Activated T-cell treated with anti-CD3 and anti-CD28 coated beads, Interleukin-2, amount 50 U/mL, for 72 hours (primary cell): ENCODE data around the gene EIF3L. TPM values are rescaled to one million over a fixed set of nuclear protein-coding genes. Genes with fewer than 3 reads are reported as not detected.

Source experiments
- ATAC-seq, 2 donors: fragments of 150-1000 bp; cut with Tn5 transposase; replicated peaks in 1 of 2; 2 replicates each; pipeline ENCODE4 v1.10.0; 2021; ENCODE audit warnings: moderate library complexity in 2 of 2, mild to moderate bottlenecking in 1 of 2
- DNase-seq, 2 donors: peaks; one replicate each; pipeline ENCODE4 v3.0.0; 2021 to 2022; ENCODE audit warnings: mixed read lengths in 1 of 2
- H3K27ac Mint-ChIP-seq: one replicate; pipeline ENCODE4 v1.8.0; 2022; ENCODE audit warnings: mild to moderate bottlenecking, moderate library complexity, mixed read lengths
- H3K27me3 Mint-ChIP-seq: one replicate; pipeline ENCODE4 v1.8.0; 2022; ENCODE audit warnings: low read depth, mixed read lengths
- H3K36me3 Mint-ChIP-seq, 2 donors: one replicate each; pipeline ENCODE4 v1.8.0; 2022; ENCODE audit warnings: mixed read lengths in 2 of 2, mild to moderate bottlenecking in 1 of 2; ENCODE audit not compliant: insufficient read depth in 2 of 2
- H3K4me1 Mint-ChIP-seq: one replicate; pipeline ENCODE4 v1.8.0; 2022; ENCODE audit warnings: low read depth, mixed read lengths
- H3K4me3 Mint-ChIP-seq, 2 donors: one replicate each; pipeline ENCODE4 v1.8.0; 2022; ENCODE audit warnings: mild to moderate bottlenecking in 2 of 2, mixed read lengths in 2 of 2, moderate library complexity in 2 of 2
- H3K9me3 Mint-ChIP-seq, 2 donors: one replicate each; pipeline ENCODE4 v1.8.0; 2022; ENCODE audit warnings: mixed read lengths in 2 of 2
- total RNA-seq, 2 donors: library from RNA; stranded (reverse); gene quantifications; one replicate each; pipeline ENCODE4 v1.2.3, GENCODE V29; 2022

Gene EIF3L
- total RNA-seq, 2 donors from 2014 or later: 826 to 905 TPM

- peaks cover 0 to 4% of the 10 kb centered on the region in 2 donors for H3K36me3 Mint-ChIP-seq
- no peak within 1 kb of the TSS for H3K27ac Mint-ChIP-seq
- H3K4me3 Mint-ChIP-seq: peak within 1 kb of the TSS; percentile 88 to 95
- H3K4me1 Mint-ChIP-seq: peaks cover 41% of the 10 kb centered on the region
- no peaks in the 10 kb centered on the region for H3K9me3 Mint-ChIP-seq
- ATAC-seq: peak; percentile 92 to 97
- peak; percentile 91 to 93 for DNase-seq
- H3K27me3 Mint-ChIP-seq: peaks cover 37% of the 10 kb centered on the region
These were observed 41.6 kb upstream of the EIF3L start, which contains the start of gene GCAT for GRCh38 chr22:37807410-37808293. Gene GCAT, plus strand, starts transcription at chr22:37807934. Its CDS starts 34 bp downstream, at chr22:37807968.

GRCh38 chr22:37808294-37808657, 40.9 kb upstream of the EIF3L start:
- DNase-seq (no peak), ATAC-seq (peak in 1 of 2 donors; percentile 1)
- Mint-ChIP-seq H3K4me3 (peak overlapping the region; percentile 88 to 95), H3K4me1 (peaks cover 35% of the 10 kb centered on the region), H3K27ac (no peak overlapping the region), H3K36me3 (peaks cover 0 to 2% of the 10 kb centered on the region in 2 donors), H3K9me3 (no peaks in the 10 kb centered on the region), H3K27me3 (peaks cover 31% of the 10 kb centered on the region)

- DNase-seq (no peak), ATAC-seq (no peak)
- H3K36me3 Mint-ChIP-seq: peaks cover 0 to 2% of the 10 kb centered on the region in 2 donors
- H3K27ac Mint-ChIP-seq: no peak overlapping the region
- H3K4me3 Mint-ChIP-seq: no peak overlapping the region
- peaks cover 33% of the 10 kb centered on the region for H3K4me1 Mint-ChIP-seq
- H3K27me3 Mint-ChIP-seq: peaks cover 21% of the 10 kb centered on the region
- H3K9me3 Mint-ChIP-seq: no peaks in the 10 kb centered on the region
These were observed 39.4 kb upstream of the EIF3L start for GRCh38 chr22:37809672-37810333.

GRCh38 chr22:37811867-37812266, 37.4 kb upstream of the EIF3L start:
- ATAC-seq: no peak

GRCh38 chr22:37812869-37813678, 36.1 kb upstream of the EIF3L start:
- Mint-ChIP-seq H3K4me3 (no peak overlapping the region), H3K27ac (no peak overlapping the region), H3K36me3 (no peaks in the 10 kb centered on the region), H3K4me1 (peaks cover 7% of the 10 kb centered on the region), H3K27me3 (no peaks in the 10 kb centered on the region), H3K9me3 (no peaks in the 10 kb centered on the region)
- no peak for ATAC-seq
- no peak for DNase-seq

More at GRCh38 chr22:37811867-37812266, 37.4 kb upstream of the EIF3L start:
- Mint-ChIP-seq H3K27me3 (peaks cover 5% of the 10 kb centered on the region), H3K4me3 (no peak overlapping the region), H3K36me3 (no peaks in the 10 kb centered on the region), H3K4me1 (peaks cover 16% of the 10 kb centered on the region), H3K9me3 (no peaks in the 10 kb centered on the region), H3K27ac (no peak overlapping the region)
- DNase-seq: no peak

- Mint-ChIP-seq H3K4me1 (peaks cover 6% of the 10 kb centered on the region), H3K4me3 (no peak overlapping the region), H3K36me3 (no peaks in the 10 kb centered on the region), H3K9me3 (no peaks in the 10 kb centered on the region), H3K27me3 (peaks cover 16% of the 10 kb centered on the region), H3K27ac (no peak overlapping the region)
- ATAC-seq (no peak), DNase-seq (no peak)
These were observed 33.6 kb upstream of the EIF3L start for GRCh38 chr22:37815593-37815992.

- DNase-seq (no peak), ATAC-seq (no peak)
- Mint-ChIP-seq H3K4me3 (no peak overlapping the region), H3K36me3 (no peaks in the 10 kb centered on the region), H3K27me3 (peaks cover 22% of the 10 kb centered on the region), H3K27ac (no peak overlapping the region), H3K4me1 (peaks cover 6% of the 10 kb centered on the region), H3K9me3 (no peaks in the 10 kb centered on the region)
These were observed 32.6 kb upstream of the EIF3L start for GRCh38 chr22:37816543-37817180.

- Mint-ChIP-seq H3K4me1 (peaks cover 6% of the 10 kb centered on the region), H3K27ac (no peak overlapping the region), H3K4me3 (peak overlapping the region; percentile 51 to 67), H3K36me3 (no peaks in the 10 kb centered on the region), H3K27me3 (peaks cover 26% of the 10 kb centered on the region), H3K9me3 (no peaks in the 10 kb centered on the region)
- DNase-seq: peak; percentile 84 to 91
- peak; percentile 82 for ATAC-seq
These were observed 31.4 kb upstream of the EIF3L start for GRCh38 chr22:37817705-37818408.

GRCh38 chr22:37818409-37819104, 30.7 kb upstream of the EIF3L start:
- Mint-ChIP-seq H3K36me3 (no peaks in the 10 kb centered on the region), H3K27me3 (peaks cover 33% of the 10 kb centered on the region), H3K9me3 (no peaks in the 10 kb centered on the region), H3K27ac (no peak overlapping the region), H3K4me3 (peak overlapping the region; percentile 67 to 69), H3K4me1 (peaks cover 6% of the 10 kb centered on the region)
- peak; percentile 73 to 81 for DNase-seq
- peak; percentile 80 to 84 for ATAC-seq

GRCh38 chr22:37819105-37819433, 30.1 kb upstream of the EIF3L start:
- ATAC-seq (no peak), DNase-seq (no peak)
- Mint-ChIP-seq H3K4me1 (peaks cover 6% of the 10 kb centered on the region), H3K27me3 (peaks cover 38% of the 10 kb centered on the region), H3K9me3 (no peaks in the 10 kb centered on the region), H3K36me3 (no peaks in the 10 kb centered on the region), H3K27ac (no peak overlapping the region), H3K4me3 (peak overlapping the region; percentile 67 to 69)

GRCh38 chr22:37820350-37820749, 28.9 kb upstream of the EIF3L start:
- Mint-ChIP-seq H3K9me3 (no peaks in the 10 kb centered on the region), H3K27ac (no peak overlapping the region), H3K27me3 (peaks cover 42% of the 10 kb centered on the region), H3K36me3 (no peaks in the 10 kb centered on the region), H3K4me1 (peaks cover 6% of the 10 kb centered on the region), H3K4me3 (no peak overlapping the region)
- DNase-seq (no peak), ATAC-seq (no peak)
